ENCODE measurements around the gene LEPROT. TPM values are rescaled to one million over a fixed set of nuclear protein-coding genes. Genes with fewer than 3 reads are reported as not detected.

The LEPROT gene
- total RNA-seq, 1 experiment from 2014 or later: 18.4 TPM

GRCh38 chr1:65412256-65412983 lies 8.0 kb upstream of the LEPROT start:
- Histone ChIP-seq H3K27me3 (ENCODE audit: low read length) (no peaks in the 10 kb centered on the region), H2AFZ (ENCODE audit: low read length) (no peak overlapping the region), H3K9me3 (ENCODE audit: low read length) (no peaks in the 10 kb centered on the region), H3K27ac (ENCODE audit: low read length) (no peak overlapping the region), H3K4me3 (ENCODE audit: low read length) (no peak overlapping the region), H3K36me3 (ENCODE audit: low read depth, low read length) (no peaks in the 10 kb centered on the region), H3K79me2 (ENCODE audit: low read length) (no peaks in the 10 kb centered on the region), H3K9ac (ENCODE audit: low read length) (no peak overlapping the region), H3K4me1 (ENCODE audit: insufficient read depth, low read length) (peaks cover 8% of the 10 kb centered on the region; the same call in 1 of the 2 replicates), H3F3A (ENCODE audit: low read length, unreplicated experiment) (no peaks in the 10 kb centered on the region), H3K9me2 (replicated peaks; ENCODE audit: low read length) (no peaks in the 10 kb centered on the region), H3K4me2 (ENCODE audit: low read length) (no peak overlapping the region), H4K20me1 (ENCODE audit: low read length) (no peaks in the 10 kb centered on the region)
- POLR2A ChIA-PET (ENCODE audit: unreplicated experiment): no interaction called here
- ATAC-seq: peak; percentile 54
- intact Hi-C loops (cut with micrococcal nuclease): no loop called here
- no TSS peak for BruUV-seq (replicated peaks)
- TF ChIP-seq EZH2 (IDR thresholded peaks at IDR 0.05; ENCODE audit: low read length, unreplicated experiment) (no peak), CTCF (conservative IDR thresholded peaks at IDR 0.05; ENCODE audit: low read depth, low read length) (no peak), EZH2phosphoT487 (IDR thresholded peaks at IDR 0.05; ENCODE audit: borderline replicate concordance, low read length) (no peak)
- peak; percentile 50 for DNase-seq
- CTCF ChIA-PET: no interaction called here

GRCh38 chr1:65412984-65413375 lies 7.5 kb upstream of the LEPROT start:
- no peaks in the 10 kb centered on the region for H3K9me2 ChIP-seq (replicated peaks; ENCODE audit: low read length)
- H3K4me2 ChIP-seq (ENCODE audit: low read length): no peak overlapping the region
- no peak overlapping the region for H3K4me3 ChIP-seq (ENCODE audit: low read length)
- ChIA-PET CTCF (interaction anchor here (0.5 kb wide), 1 partner anchor 299 kb away, joined by 3 read pairs; no protein-coding TSS in a partner anchor), POLR2A (ENCODE audit: unreplicated experiment) (no interaction called here)
- H3F3A ChIP-seq (ENCODE audit: low read length, unreplicated experiment): no peaks in the 10 kb centered on the region
- H4K20me1 ChIP-seq (ENCODE audit: low read length): no peaks in the 10 kb centered on the region
- no peaks in the 10 kb centered on the region for H3K36me3 ChIP-seq (ENCODE audit: low read depth, low read length)
- no TSS peak for BruUV-seq (replicated peaks)
- no peaks in the 10 kb centered on the region for H3K9me3 ChIP-seq (ENCODE audit: low read length)
- no peak overlapping the region for H3K9ac ChIP-seq (ENCODE audit: low read length)
- H3K27me3 ChIP-seq (ENCODE audit: low read length): no peaks in the 10 kb centered on the region
- no peak overlapping the region for H3K27ac ChIP-seq (ENCODE audit: low read length)
- H2AFZ ChIP-seq (ENCODE audit: low read length): no peak overlapping the region
- peaks cover 13% of the 10 kb centered on the region; the same call in 1 of the 2 replicates for H3K4me1 ChIP-seq (ENCODE audit: insufficient read depth, low read length)
- DNase-seq (no peak), ATAC-seq (no peak)
- no peaks in the 10 kb centered on the region for H3K79me2 ChIP-seq (ENCODE audit: low read length)
- TF ChIP-seq CTCF (conservative IDR thresholded peaks at IDR 0.05; ENCODE audit: low read depth, low read length) (no peak), EZH2phosphoT487 (IDR thresholded peaks at IDR 0.05; ENCODE audit: borderline replicate concordance, low read length) (no peak), EZH2 (IDR thresholded peaks at IDR 0.05; ENCODE audit: low read length, unreplicated experiment) (no peak)
- intact Hi-C loops (cut with micrococcal nuclease): no loop called here

GRCh38 chr1:65414538-65414937 lies 5.9 kb upstream of the LEPROT start:
- no TSS peak for BruUV-seq (replicated peaks)
- intact Hi-C loops (cut with micrococcal nuclease): no loop called here

More at GRCh38 chr1:65414538-65414937, 5.9 kb upstream of the LEPROT start:
- H3K79me2 ChIP-seq (ENCODE audit: low read length): no peaks in the 10 kb centered on the region
- peaks cover 27% of the 10 kb centered on the region for H3K4me1 ChIP-seq (ENCODE audit: insufficient read depth, low read length)
- no peak overlapping the region for H3K9ac ChIP-seq (ENCODE audit: low read length)
- POLR2A ChIA-PET (ENCODE audit: unreplicated experiment): no interaction called here
- no peaks in the 10 kb centered on the region for H3K9me2 ChIP-seq (replicated peaks; ENCODE audit: low read length)
- no peaks in the 10 kb centered on the region for H3F3A ChIP-seq (ENCODE audit: low read length, unreplicated experiment)
- no peak overlapping the region for H2AFZ ChIP-seq (ENCODE audit: low read length)
- no peak for DNase-seq
- TF ChIP-seq CTCF (conservative IDR thresholded peaks at IDR 0.05; ENCODE audit: low read depth, low read length): no peak
- no peak for TF ChIP-seq EZH2phosphoT487 (IDR thresholded peaks at IDR 0.05; ENCODE audit: borderline replicate concordance, low read length)
- TF ChIP-seq EZH2 (IDR thresholded peaks at IDR 0.05; ENCODE audit: low read length, unreplicated experiment): no peak
- CTCF ChIA-PET: no interaction called here
- H3K9me3 ChIP-seq (ENCODE audit: low read length): no peaks in the 10 kb centered on the region
- no peaks in the 10 kb centered on the region for H3K36me3 ChIP-seq (ENCODE audit: low read depth, low read length)
- H3K27ac ChIP-seq (ENCODE audit: low read length): no peak overlapping the region
- no peak overlapping the region for H3K4me2 ChIP-seq (ENCODE audit: low read length)
- H3K27me3 ChIP-seq (ENCODE audit: low read length): no peaks in the 10 kb centered on the region
- no peak for ATAC-seq
- no peaks in the 10 kb centered on the region for H4K20me1 ChIP-seq (ENCODE audit: low read length)
- no peak overlapping the region for H3K4me3 ChIP-seq (ENCODE audit: low read length)

Data from PC-3 (cell line).